Measurements from ENCODE around the gene ROBO1.

Gene ROBO1

DNA sequence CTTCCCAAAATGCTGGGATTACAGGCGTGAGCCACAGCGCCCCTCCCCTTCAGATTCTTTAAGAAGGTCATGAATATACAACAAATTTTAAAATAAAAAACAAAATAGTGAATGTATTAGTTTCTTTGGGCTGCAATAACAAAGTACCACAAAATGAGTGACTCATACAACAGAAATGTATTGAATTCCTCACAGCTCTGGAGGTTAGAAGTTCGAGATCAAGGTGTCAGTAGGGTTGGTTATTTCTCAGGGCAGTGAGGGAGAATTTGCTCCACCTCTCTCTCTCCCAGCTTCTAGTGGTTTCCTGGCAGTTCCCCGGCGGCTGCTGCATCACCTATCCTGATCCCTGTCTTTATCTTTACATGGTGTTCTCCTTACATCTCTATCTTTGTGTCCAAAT is 804.0 kb downstream of the ROBO1 start:
- no peak for DNase-seq

GRCh38 chr3:78957456-78957855 is 810.3 kb downstream of the ROBO1 start:
- DNase-seq = no peak

DNA sequence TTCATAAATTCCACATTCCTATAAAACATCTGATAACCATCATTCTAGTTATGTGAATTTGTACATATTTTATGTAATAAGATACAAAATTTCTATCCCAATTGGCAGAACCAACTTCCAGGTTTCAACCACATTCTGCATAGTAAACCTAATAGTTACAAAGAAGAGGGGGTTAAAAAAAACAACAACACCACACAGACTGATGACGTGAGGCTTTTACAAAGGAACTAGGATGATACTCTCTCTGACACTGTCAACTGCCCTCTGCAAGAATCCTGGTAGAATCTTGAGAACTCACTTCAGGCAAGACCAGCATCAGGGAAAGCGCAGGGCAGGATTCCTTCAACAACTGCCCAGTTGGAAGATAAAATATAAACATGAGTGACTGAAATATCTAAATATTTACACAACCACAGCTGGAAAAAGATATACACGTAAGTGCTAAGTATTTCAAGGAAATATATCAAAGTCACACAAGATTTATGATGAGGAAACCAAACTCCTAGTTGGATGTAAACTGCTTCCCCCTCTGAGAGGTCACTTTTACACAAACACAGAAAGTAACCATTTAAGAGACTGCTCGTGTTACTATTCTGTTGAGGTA is 816.4 kb downstream of the ROBO1 start:
- DNase-seq = no peak

- DNase-seq = no peak
Observed at GRCh38 chr3:78941587-78941986, 826.2 kb downstream of the ROBO1 start.

DNA sequence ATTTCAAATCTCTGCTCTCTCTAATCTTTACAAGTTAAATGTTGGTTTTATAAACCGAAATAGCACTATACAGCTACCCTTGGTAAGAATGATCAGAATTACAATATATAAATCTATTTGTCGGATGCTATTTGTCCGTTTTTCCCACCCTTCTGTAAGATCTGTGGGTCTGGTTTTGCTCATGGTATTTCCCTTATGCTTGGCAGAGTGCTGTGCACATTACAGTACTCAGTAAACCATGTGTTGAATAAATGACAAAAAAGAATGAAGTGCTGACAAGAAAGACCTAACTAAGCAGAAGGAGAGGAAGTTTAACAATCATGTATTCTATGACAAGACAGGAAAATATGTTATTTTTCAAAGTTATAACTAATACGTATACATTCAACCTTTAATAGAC is 827.2 kb downstream of the ROBO1 start:
- no peak for DNase-seq

DNA sequence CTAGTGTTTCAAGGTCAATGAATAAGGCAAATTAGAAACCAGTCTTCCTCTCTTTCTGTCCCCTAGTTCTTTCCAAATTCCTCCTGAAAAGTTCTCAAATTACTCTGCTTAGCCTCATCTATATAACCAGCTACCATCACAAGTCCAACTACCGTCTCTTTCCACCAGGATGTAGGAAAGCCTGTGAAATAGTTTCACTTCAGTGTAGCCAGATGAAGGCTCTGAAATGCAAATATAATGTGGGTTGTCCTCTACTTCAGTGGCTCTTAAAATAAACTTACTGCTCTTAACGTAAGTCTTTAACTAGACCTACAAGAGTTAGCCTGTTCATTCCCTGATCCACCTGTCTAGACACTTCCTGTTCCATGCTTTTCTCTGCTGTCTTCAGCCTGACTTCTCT is 827.7 kb downstream of the ROBO1 start:
- no peak for DNase-seq

DNA sequence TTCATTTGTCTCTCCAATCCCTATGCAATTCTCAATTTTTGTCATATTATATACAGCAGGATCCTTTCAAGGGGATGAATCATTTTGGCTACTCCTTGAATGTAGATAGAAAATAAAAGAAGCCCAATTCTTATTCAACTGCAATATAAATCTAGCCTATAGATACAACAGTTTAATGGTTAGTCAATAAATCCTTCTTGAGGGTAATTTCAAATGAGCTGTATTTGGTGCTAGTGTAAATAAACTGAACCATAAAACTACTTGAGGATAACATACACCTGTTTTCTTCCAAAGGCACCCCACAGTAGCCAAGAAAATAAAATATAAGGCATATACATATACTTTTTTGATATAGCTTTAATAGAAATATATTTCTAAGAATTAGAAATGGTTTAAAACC is 830.3 kb downstream of the ROBO1 start:
- no peak for DNase-seq

DNA sequence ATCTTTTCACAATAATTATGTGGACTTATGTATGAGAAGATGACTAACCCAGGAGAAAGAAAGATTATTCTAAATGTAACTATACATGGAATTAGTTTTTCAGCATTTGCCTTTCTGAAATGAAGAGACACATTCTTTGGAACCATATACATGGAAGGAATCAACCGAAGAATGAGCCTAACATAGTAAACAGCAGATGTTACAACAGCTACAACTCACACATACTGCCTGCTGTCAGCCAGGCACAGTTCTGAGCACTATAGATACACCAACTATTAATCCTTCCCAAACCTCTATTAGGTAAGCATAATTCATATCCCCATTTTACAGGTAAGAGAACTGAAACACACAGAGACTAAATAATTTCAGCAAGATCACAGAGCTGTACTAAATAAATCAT is 840.0 kb downstream of the ROBO1 start:
- no peak for DNase-seq

- DNase-seq = no peak
Observed at GRCh38 chr3:78926523-78926922, 841.3 kb downstream of the ROBO1 start.

GRCh38 chr3:78924711-78925110 is 843.1 kb downstream of the ROBO1 start:
- DNase-seq = no peak

DNA sequence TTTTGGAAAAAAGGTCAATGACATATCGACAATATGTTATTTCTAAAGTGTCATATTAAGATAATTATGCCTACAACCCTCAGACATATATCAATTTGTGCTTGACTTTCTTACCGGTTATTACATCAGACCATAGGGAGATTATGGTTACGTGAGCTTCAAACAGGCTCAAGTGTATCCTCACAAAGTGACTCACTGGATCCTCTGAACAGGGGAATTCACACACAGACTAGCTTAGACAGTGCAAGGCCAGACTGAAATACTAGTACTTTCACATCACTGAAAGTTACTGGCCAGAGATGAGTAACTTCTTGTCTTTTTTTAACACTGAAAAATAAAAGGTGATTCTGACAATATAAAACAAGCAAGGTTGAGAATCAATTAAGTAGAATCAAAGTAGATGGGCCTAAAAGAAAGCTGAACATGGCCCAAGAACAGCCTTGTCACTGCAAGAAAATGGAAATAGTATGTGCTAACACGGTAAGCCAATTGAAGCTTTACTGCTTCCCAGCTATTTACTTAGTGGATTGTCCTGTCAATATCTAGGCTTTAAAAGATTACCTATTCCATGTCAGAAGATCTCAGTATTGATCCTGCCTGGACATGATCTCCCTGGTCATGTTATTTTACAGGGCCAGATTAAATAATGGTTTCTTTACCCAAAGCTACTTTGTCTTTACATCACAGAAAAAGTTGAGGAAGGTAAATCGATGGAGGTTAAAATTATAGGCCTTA is 848.6 kb downstream of the ROBO1 start:
- no peak for DNase-seq

- no peak for DNase-seq
Observed at GRCh38 chr3:78918361-78919020, 849.3 kb downstream of the ROBO1 start.

DNA sequence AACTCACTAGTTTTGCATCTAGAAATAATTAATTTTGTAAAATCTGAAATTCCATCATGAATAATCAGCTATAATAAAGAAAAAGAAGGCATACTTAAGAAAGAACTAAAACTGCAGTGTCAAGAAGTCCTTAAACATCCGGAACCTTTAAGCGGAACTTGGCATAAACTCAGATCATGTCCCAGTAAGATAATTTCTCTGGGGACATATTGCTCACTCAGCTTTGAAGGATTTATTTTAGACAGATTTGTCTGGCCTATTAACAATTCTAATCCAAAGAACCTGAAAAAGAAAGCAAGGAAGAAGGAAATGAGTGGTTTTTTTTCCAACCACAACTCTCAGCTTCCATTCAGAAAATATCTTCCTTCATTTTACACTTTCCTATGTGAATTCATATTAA is 850.3 kb downstream of the ROBO1 start:
- DNase-seq = no peak

DNA sequence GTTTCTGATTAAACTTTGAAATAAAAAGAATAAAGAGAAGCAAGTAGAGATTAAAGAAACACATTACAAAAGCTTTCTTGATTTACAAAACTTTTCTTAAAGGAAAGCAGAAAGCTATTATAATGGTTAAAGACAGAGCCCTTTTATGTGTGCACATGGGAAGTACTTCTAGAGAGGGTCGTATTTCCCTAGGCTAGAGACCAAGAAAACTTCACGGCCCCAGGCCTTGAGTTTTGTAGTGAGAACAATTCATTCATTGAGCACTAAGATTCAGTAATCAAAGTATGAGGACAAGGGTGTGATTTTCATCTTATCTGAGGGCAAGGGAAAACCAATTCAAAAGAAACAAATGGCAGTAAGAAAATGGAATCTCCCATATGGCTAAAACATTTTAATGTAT is 854.1 kb downstream of the ROBO1 start:
- no peak for DNase-seq

GRCh38 chr3:78912687-78913086 is 855.1 kb downstream of the ROBO1 start:
- no peak for DNase-seq

GRCh38 chr3:78912259-78912658 is 855.5 kb downstream of the ROBO1 start:
- no peak for DNase-seq

DNA sequence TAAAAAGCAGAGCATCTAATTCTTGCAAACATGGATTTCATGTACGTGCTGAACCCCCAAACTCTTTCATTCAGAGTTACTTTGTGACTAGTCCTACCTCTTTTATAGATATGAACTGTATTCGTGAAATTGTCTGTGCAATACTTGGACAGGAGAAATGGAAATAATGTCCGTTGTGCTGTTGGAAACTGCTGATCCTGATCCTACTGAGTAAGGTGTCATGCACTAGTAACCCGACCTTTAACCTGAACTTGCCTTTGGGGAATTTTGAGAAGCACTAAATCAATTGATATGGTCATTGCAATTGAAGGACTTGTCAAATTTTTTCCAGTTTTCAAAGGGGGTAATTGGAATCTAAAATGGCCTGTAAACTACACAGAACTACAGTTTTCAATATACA is 856.4 kb downstream of the ROBO1 start:
- DNase-seq = no peak

DNA sequence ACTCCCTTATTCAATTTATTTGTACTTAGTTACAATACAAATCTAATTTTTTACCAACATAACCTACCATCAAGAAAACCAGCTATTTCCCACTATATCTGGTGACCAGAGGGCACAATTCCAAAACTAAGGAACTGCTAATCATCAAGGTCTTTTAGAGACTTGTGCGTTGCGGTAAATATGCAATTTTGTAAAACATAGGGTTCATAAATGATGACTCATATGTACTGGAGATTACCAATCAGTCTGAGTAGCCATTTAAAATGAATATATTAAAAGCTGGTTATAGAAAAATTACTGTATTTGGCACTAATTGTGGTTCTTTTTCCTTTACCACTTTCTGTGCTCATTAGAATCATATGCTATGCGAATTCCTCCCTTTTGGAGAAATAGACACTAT is 859.6 kb downstream of the ROBO1 start:
- no peak for DNase-seq

DNA sequence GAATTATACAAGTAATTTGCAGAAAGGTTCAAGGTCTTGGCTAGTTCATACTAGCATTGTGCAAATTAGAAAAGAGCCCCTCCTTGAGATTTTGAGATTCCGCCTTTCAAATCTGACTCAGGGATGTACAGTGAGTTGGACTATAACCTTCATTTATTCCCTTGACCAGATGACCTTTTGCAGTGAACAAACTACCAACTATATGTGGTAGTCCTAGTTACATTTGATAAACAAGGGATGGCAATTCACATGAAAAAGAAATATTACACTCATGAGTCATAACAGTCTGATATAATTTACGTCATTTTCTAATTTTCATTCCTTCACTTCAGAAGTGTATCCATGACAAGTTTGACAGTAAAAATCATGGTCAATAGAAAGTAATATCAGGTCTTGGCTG is 860.4 kb downstream of the ROBO1 start:
- DNase-seq = no peak

GRCh38 chr3:78906930-78907329 is 860.9 kb downstream of the ROBO1 start:
- DNase-seq = no peak

DNA sequence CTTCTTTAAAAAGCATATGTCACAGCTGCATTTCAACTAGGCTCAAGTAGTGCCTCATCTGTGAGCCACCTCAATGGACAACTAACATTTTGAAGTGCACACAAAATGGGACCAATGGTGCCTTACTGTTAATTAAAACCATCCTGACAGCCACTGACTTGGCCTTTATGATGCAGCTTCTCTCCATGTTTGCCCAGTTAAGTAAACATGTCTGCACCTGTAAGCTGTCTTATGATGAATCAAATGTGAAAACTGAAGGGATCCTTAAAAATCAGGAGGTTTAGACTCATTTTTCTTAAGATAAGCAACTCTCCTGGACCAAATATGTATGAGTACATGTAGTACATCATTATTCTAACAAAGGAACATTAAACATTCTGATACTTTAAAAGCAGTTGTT is 861.6 kb downstream of the ROBO1 start:
- no peak for DNase-seq

DNA sequence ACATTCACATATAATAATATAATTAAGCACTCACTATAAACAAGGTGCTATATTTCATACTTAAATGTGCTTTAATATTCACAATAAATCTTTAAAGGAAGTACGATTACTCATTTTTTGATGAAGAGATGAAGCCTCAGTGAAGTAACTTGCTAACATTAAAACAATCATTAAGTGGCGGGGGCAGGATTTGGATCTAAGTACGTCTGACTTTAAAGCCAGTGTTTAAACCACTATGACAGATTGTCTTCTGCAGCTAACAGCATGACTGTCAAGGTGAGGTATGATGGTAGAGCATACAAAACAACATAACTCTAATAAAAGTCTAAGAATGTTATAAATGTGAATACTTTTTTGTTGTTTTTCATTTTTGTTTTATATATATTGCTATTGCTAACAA is 862.1 kb downstream of the ROBO1 start:
- DNase-seq = no peak

GRCh38 chr3:78901544-78901943 is 866.3 kb downstream of the ROBO1 start:
- DNase-seq = no peak

- no peak for DNase-seq
Observed at GRCh38 chr3:78900880-78901279, 866.9 kb downstream of the ROBO1 start.

- DNase-seq = no peak
Observed at GRCh38 chr3:78900426-78900825, 867.4 kb downstream of the ROBO1 start.

Measured in activated CD4-positive, alpha-beta T cell treated with anti-CD3 and anti-CD28 coated beads, Interleukin-2, amount 50 U/mL, for 4 hours (primary cell).